HL-60/S4 treated with retinoic acid at 250 ng/mL for 4 days and 3 days (cell line): Measurements from ENCODE around the gene AP5Z1.

ENCODE experiments used
- in situ Hi-C: fragments of 300-500 bp; cut with MboI; formaldehyde crosslinking; loops from 2 replicates; pipeline ENCODE4 v1.7.0; 2022; ENCODE audit warnings: low sequenced_read_pairs

AP5Z1 gene

GRCh38 chr7:4834601-4835397, 59.4 kb downstream of the AP5Z1 start:
- in situ Hi-C loops, result no loop called here

- in situ Hi-C loops, result no loop called here
Observed at GRCh38 chr7:4835398-4836205, 60.2 kb downstream of the AP5Z1 start.

- in situ Hi-C loops, result no loop called here
Observed at GRCh38 chr7:4836206-4836661, 60.8 kb downstream of the AP5Z1 start.

- in situ Hi-C loops, result no loop called here
Observed at GRCh38 chr7:4837041-4837802, 61.8 kb downstream of the AP5Z1 start.

GRCh38 chr7:4837803-4838625, 62.6 kb downstream of the AP5Z1 start:
- in situ Hi-C loops, result no loop called here

- in situ Hi-C loops, result no loop called here
Observed at GRCh38 chr7:4838626-4839334, 63.4 kb downstream of the AP5Z1 start.

GRCh38 chr7:4840079-4840501, 64.7 kb downstream of the AP5Z1 start:
- in situ Hi-C loops, result no loop called here
